Heart left ventricle (tissue), 16 donors: Measurements from ENCODE around the gene NFKB1. TPM values are rescaled to one million over a fixed set of nuclear protein-coding genes. Genes with fewer than 3 reads are reported as not detected.

Source experiments
- ATAC-seq, 4 donors: fragments of 200-7000 bp; cut with Tn5 transposase; one replicate each; pipeline ENCODE4 v1.9.1; 2020 to 2022; ENCODE audit warnings: moderate library complexity in 4 of 4, mild to moderate bottlenecking in 3 of 4, moderate number of reproducible peaks in 1 of 4
- DNase-seq, 5 donors: peaks; one replicate each; pipeline ENCODE4 v3.0.0-alpha.2; 2020
- H3K27ac ChIP-seq, 12 donors: fragments of 200-600 bp; sonication (generic) in 4 of 12; one replicate each; pipeline versions ENCODE4 v1.5.0 to v1.8.0; 2016 to 2022; ENCODE audit warnings: mild to moderate bottlenecking in 2 of 12
- H3K27me3 ChIP-seq, 9 donors: fragments of 200-600 bp; sonication (generic) in 2 of 9; one replicate each; pipeline versions ENCODE4 v1.5.1 to v1.8.0; 2016 to 2022; ENCODE audit warnings: mild to moderate bottlenecking in 3 of 9
- H3K36me3 ChIP-seq, 9 donors: fragments of 200-600 bp; sonication (generic) in 2 of 9; one replicate each; pipeline versions ENCODE4 v1.5.0 to v1.8.0; 2018 to 2022; ENCODE audit warnings: mild to moderate bottlenecking in 2 of 9
- H3K4me1 ChIP-seq, 12 donors: fragments of 200-600 bp; sonication (generic) in 4 of 12; one replicate each; pipeline versions ENCODE4 v1.5.0 to v1.8.0; 2016 to 2022; ENCODE audit warnings: mild to moderate bottlenecking in 3 of 12
- H3K4me3 ChIP-seq, 12 donors: fragments of 200-600 bp; sonication (generic) in 4 of 12; one replicate each; pipeline versions ENCODE4 v1.5.0 to v1.8.0; 2017 to 2022; ENCODE audit warnings: mild to moderate bottlenecking in 9 of 12, moderate library complexity in 4 of 12
- H3K9me3 ChIP-seq, 12 donors: fragments of 200-600 bp; sonication (generic) in 4 of 12; one replicate each; pipeline versions ENCODE4 v1.5.0 to v1.8.0; 2016 to 2022; ENCODE audit warnings: mild to moderate bottlenecking in 1 of 12
- CTCF ChIP-seq, 12 donors: fragments of 200-600 bp; sonication (generic) in 4 of 12; IDR thresholded peaks; one replicate each; pipeline versions ENCODE4 v1.5.0 to v1.8.0; 2018 to 2022; ENCODE audit warnings: antibody characterized with exemption in 12 of 12, mild to moderate bottlenecking in 5 of 12
- POLR2A ChIP-seq, 2 donors: fragments of 450-650 bp; IDR thresholded peaks; one replicate each; pipeline ENCODE4 v1.6.1; 2017; ENCODE audit warnings: antibody characterized with exemption in 2 of 2, mild to moderate bottlenecking in 2 of 2, moderate library complexity in 2 of 2
- WGBS, 4 donors: extraction: QIAGEN DNeasy Blood & Tissue Kit in 2 of 4; methylation state at CpG; one replicate each; pipeline versions ENCODE4 v1.1.5 to v1.1.7; 2013 to 2018; 5-methylcytosine and 5-hydroxymethylcytosine counted together
- intact Hi-C, 10 donors: fragments of 100-400 bp; cut with DNase I; formaldehyde crosslinking; loops; one replicate each; pipeline versions ENCODE4 v1.11.1 to v1.14.2; 2022
- polyA plus RNA-seq, 2 donors: library from polyadenylated mRNA; stranded (reverse); fragments of 200-250 nt; gene quantifications; one replicate each; pipeline ENCODE4 v1.2.3, GENCODE V29; 2013
- total RNA-seq, 9 donors: library from RNA; depleted of rRNA in 2 of 9; stranded (reverse); fragments of >200 nt in 2 of 9; fragmentation: NEBNext Ultra II Directional in 3 of 9; extraction: Animal tissue kit (Norgen Biotek cat#: 25700) in 3 of 9; gene quantifications; one replicate each; pipeline versions ENCODE4 v1.1.0 to v1.2.4, GENCODE V29; 2016 to 2023
- donor health status: ischemic (EF 13 %, LVEDD 7.1; RV severe dilation, severe dysfunction).
- donor health status: healthy with polysubstance abuse.
- donor health status: DM: no; HTN: yes; CAD: no.
- donor health status: DM: no; HTN: no; CAD: no.
- donor health status: ischemic (EF 25% LVEDD 6.9; RV normal size, moderate dysfunction).
- donor health status: ischemic (EF 25% LVEDD 5.7; RV mildly dilated, moderate dysfunction).
- donor health status: healthy.
- donor health status: DM: yes; HTN: yes; CAD: no.
- donor health status: ischemic (EF 35%, LVEDD 5.7; RV mildly dilated, moderate dysfunction).
- donor health status: nonischemic (EF 11% LVEDD 7.7; RV severe dilation, severe dysfunction).
- donor health status: DM: yes; HTN: yes; CAD: no.
- donor health status: PGD.
- donor health status: ischemic (EF 29% LVEDD 5.4; RV normal size, mild dysfunction).
- donor health status: nonischemic (EF 23%, LVEDD 6.1; RV moderate dilation, normal function).

The NFKB1 gene
- total and polyA plus RNA-seq, 11 donors, result 4.8 to 34.1 (median 19.2) TPM

DNA sequence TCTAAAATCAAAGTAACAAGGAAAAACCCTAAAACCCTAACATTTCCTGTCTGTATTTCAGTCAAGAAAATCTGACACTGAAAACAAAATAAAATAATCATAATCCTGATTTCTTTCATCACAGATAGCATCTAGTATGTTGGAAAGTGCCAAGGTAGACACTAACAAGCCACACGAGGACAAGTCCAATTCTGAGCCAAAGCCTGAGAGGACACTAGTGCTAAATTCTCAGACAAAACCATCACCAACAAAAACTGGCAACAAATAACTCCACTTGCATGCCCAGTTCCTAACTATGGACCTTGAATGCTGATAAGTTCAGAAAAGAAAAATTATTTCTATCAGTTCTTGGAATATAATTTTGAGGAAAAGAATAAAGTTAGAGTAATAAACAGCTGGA, 146.0 kb downstream of the NFKB1 start:
- no peak for TF ChIP-seq CTCF (IDR thresholded peaks at IDR 0.05)
- no peak for TF ChIP-seq POLR2A (IDR thresholded peaks at IDR 0.05)
- no peaks in the 10 kb centered on the region for H3K27me3 ChIP-seq

GRCh38 chr4:102657206-102657605, 156.0 kb downstream of the NFKB1 start:
- ATAC-seq, result no peak
- intact Hi-C loops, result no loop called here
- no peaks in the 10 kb centered on the region for H3K4me1 ChIP-seq
- no peak overlapping the region for H3K4me3 ChIP-seq
- peaks cover 0 to 30% (median 3%) of the 10 kb centered on the region in 9 donors for H3K36me3 ChIP-seq
- H3K27me3 ChIP-seq, result no peaks in the 10 kb centered on the region
- H3K9me3 ChIP-seq, result peaks cover 0 to 2% (median 0%) of the 10 kb centered on the region in 12 donors
- no peak for DNase-seq
- TF ChIP-seq POLR2A (IDR thresholded peaks at IDR 0.05), result no peak
- TF ChIP-seq CTCF (IDR thresholded peaks at IDR 0.05), result no peak
- 41 to 85% (median 58%) methylated on average over 4 to 5 of the region's 5 CpGs for WGBS, 4 donors
- no peak overlapping the region for H3K27ac ChIP-seq

More for the DNA sequence above, 146.0 kb downstream of the NFKB1 start:
- Histone ChIP-seq H3K4me3 (no peak overlapping the region), H3K36me3 (peaks cover 0 to 33% (median 25%) of the 10 kb centered on the region in 9 donors), H3K9me3 (peaks cover 0 to 10% (median 0%) of the 10 kb centered on the region in 12 donors), H3K4me1 (peaks cover 0 to 14% (median 0%) of the 10 kb centered on the region in 12 donors), H3K27ac (peak overlapping the region in 2 of 12 donors; percentile 9 to 43)
- WGBS, 4 donors, result 29 to 43% (median 38%) methylated on average over 1 of the region's 1 CpG
- no peak for DNase-seq
- intact Hi-C loops, result no loop called here
- ATAC-seq, result peak in 1 of 4 donors; percentile 43

DNA sequence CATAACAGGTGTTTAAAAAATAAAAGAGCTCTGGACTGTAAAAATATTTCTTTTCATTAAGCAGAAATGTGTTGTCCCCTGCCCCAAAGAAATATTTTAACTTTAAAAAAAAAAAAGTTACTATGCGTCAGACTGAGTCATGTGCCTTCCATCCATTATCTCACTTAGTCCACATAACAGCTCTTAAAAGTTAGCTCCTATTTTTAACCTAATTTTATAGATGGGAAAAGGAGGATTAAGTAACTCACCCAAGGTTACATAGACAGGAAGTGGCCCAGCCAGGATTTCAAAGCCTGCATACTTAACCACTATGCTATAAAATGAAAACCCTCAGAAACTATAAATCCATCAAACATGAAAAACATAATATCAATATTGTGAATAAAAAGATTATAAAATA, 161.9 kb downstream of the NFKB1 start:
- no peak overlapping the region for H3K4me3 ChIP-seq
- intact Hi-C loops, result no loop called here
- no peak for TF ChIP-seq POLR2A (IDR thresholded peaks at IDR 0.05)
- no peak for TF ChIP-seq CTCF (IDR thresholded peaks at IDR 0.05)
- no peak overlapping the region for H3K27ac ChIP-seq
- H3K4me1 ChIP-seq, result no peaks in the 10 kb centered on the region
- WGBS, 4 donors, result 44 to 64% (median 51%) methylated on average over 1 of the region's 1 CpG
- peaks cover 0 to 2% (median 0%) of the 10 kb centered on the region in 12 donors for H3K9me3 ChIP-seq
- H3K36me3 ChIP-seq, result peaks cover 0 to 60% (median 22%) of the 10 kb centered on the region in 9 donors
- no peaks in the 10 kb centered on the region for H3K27me3 ChIP-seq
- ATAC-seq, result peak in 3 of 4 donors; percentile 22 to 49 (median 45)
- no peak for DNase-seq

DNA sequence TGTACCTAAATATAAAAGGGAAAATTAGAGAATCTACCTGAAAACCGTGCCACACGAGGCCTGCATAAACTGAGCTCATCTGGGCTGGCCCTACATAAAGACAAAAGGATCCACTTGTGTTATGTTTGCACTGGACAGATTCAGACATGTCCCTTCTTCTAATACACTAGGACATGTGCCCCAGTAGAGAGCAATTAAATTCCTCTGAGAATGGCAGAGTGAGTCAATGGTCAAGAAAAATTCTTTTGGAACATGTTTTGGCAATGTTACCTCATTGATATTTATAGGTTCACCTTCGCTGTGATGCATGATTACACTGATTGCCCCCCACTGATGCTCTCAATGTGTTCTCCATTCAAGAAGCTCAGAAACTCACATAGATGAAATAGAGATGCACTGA, 164.4 kb downstream of the NFKB1 start:
- peaks cover 0 to 66% (median 32%) of the 10 kb centered on the region in 9 donors for H3K36me3 ChIP-seq
- TF ChIP-seq CTCF (IDR thresholded peaks at IDR 0.05) (no peak), POLR2A (IDR thresholded peaks at IDR 0.05) (no peak)

More for the DNA sequence above, 164.4 kb downstream of the NFKB1 start:
- no peaks in the 10 kb centered on the region for H3K9me3 ChIP-seq
- no peaks in the 10 kb centered on the region for H3K27me3 ChIP-seq
- H3K4me3 ChIP-seq, result no peak overlapping the region
- no peaks in the 10 kb centered on the region for H3K4me1 ChIP-seq
- ATAC-seq (peak in 2 of 4 donors; percentile 33 to 47), DNase-seq (no peak)
- no peak overlapping the region for H3K27ac ChIP-seq
- intact Hi-C loops, result no loop called here
- 76 to 87% (median 82%) methylated on average over 3 of the region's 3 CpGs for WGBS, 4 donors

Other genes with a start within 250 kb of the NFKB1 start
- 10 to 100 TPM in 2 of 9 donors, 1 to 10 TPM in 7; 1.9 to 51.3 (median 3.0) TPM for gene SLC39A8, start 155.9 kb upstream of the NFKB1 start, total RNA-seq
- gene SLC39A8, start 155.9 kb upstream of the NFKB1 start, polyA plus RNA-seq, result 1 to 10 TPM; 1.6 to 2.6 TPM